Epithelial cell of esophagus (primary cell): ENCODE measurements around the gene DGKI.
A peak's percentile ranks its signal among the peaks of the same experiment; 100 is the strongest.

Experiments
- DNase-seq: peaks from one replicate; pipeline ENCODE4 v3.0.0; 2010; ENCODE audit warnings: low read depth
- H3K4me3 ChIP-seq: 2 replicates; pipeline ENCODE4 v1.5.1; 2011; ENCODE audit warnings: mild to moderate bottlenecking, low read length, control low read depth
- TF ChIP-seq, protein P1 (sequence below): IDR thresholded peaks from 2 replicates; pipeline ENCODE4 v1.5.1; 2011; ENCODE audit warnings: low read depth, mild to moderate bottlenecking, low read length, control low read depth, inconsistent platforms; ENCODE audit not compliant: insufficient read depth; ENCODE audit errors: missing control alignments

Gene DGKI

DNA sequence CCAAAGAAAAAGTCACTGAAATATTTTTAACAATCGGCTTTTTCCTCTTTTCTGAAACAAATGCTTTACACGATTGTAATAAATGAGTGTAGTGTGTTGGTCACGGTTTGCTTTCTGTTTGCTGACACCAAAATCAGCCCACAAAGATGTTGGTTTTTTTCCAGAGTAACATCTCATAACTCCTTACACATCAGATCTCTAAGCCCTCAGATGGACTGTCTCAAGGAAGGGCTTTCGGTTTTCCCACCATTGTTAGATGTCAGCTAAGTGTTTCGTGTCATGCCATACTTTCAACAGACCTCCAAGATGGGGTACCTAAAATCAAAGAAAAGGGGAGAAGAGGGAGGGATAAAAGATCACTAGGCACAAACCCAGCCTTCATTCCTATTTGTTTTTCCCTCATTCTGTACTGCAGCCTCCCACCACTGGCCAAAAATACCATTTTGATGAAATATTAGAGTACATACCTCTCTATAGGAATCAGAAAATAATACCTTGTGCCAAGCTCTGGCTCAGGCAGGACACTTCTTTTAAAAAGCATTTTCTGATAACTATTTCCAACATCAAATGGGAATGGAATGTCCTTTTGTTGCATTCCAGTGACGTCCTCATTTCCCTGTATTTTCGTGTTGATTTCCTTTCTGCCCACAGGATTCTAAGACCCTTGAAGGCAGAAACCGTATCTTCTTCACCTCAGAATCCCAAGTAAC lies 159.1 kb downstream of the DGKI start:
- no peak overlapping the region for H3K4me3 ChIP-seq
- TF ChIP-seq, protein P1, sequence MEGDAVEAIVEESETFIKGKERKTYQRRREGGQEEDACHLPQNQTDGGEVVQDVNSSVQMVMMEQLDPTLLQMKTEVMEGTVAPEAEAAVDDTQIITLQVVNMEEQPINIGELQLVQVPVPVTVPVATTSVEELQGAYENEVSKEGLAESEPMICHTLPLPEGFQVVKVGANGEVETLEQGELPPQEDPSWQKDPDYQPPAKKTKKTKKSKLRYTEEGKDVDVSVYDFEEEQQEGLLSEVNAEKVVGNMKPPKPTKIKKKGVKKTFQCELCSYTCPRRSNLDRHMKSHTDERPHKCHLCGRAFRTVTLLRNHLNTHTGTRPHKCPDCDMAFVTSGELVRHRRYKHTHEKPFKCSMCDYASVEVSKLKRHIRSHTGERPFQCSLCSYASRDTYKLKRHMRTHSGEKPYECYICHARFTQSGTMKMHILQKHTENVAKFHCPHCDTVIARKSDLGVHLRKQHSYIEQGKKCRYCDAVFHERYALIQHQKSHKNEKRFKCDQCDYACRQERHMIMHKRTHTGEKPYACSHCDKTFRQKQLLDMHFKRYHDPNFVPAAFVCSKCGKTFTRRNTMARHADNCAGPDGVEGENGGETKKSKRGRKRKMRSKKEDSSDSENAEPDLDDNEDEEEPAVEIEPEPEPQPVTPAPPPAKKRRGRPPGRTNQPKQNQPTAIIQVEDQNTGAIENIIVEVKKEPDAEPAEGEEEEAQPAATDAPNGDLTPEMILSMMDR, result no peak
- peak; percentile 10 for DNase-seq

DNA sequence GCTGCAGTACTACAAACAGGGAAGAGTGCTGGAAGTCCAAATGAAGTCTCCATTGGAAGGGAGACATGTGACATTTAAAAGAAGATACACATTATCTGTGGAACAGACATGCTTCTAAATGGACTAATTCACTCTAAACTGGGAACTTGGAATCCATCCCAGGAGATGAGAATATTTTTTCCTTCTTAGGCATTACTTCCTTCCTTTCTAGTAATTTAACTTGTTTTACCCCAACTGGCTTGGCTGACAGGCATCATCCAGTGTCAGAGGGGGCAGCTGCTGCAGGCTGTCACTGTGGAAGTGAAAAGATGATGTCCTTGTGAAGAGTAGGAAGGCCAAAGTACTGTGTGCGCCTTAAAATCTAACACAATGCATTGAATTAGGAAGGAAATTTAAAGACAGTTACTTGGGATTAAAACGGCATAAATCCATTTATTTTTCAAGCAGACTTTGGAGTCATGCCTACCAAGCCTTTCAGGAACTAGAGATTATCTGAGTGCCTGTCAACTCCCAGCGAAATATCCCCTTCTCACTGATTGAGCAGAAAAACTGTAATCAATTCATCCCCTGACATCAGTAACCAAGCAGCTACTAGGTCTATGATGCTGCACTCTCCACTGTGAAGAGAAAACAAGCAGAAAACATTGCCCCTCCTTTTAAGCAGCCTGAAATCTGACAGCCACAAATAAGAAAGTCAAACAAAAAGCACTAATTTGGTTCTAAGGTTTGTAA lies 161.2 kb downstream of the DGKI start:
- no peak for DNase-seq
- TF ChIP-seq, protein P1, result no peak
- no peak overlapping the region for H3K4me3 ChIP-seq

GRCh38 chr7:137684776-137685175 lies 162.0 kb downstream of the DGKI start:
- DNase-seq, result no peak
- H3K4me3 ChIP-seq, result no peak overlapping the region
- TF ChIP-seq, protein P1, result no peak

- TF ChIP-seq, protein P1, result no peak
- no peak for DNase-seq
- H3K4me3 ChIP-seq, result no peak overlapping the region
Observed at GRCh38 chr7:137684316-137684715, 162.5 kb downstream of the DGKI start.

GRCh38 chr7:137682596-137682995 lies 164.2 kb downstream of the DGKI start:
- no peak overlapping the region for H3K4me3 ChIP-seq
- TF ChIP-seq, protein P1, result no peak
- DNase-seq, result peak; percentile 71

- no peak overlapping the region for H3K4me3 ChIP-seq
- TF ChIP-seq, protein P1, result no peak
- DNase-seq, result peak; percentile 87
Observed at GRCh38 chr7:137681657-137682562, 164.9 kb downstream of the DGKI start.
